Ovary (tissue), 3 donors: Measurements from ENCODE around the gene MYO1E.

Experiments
- CTCF ChIP-seq, 3 donors: fragments of 450-650 bp in 2 of 3; fragments of 200-600 bp in 1 of 3; IDR thresholded peaks; one replicate each; pipeline versions ENCODE4 v1.5.1 to v1.8.0; 2016 to 2022; ENCODE audit warnings: antibody characterized with exemption in 3 of 3, mild to moderate bottlenecking in 1 of 3
- EP300 ChIP-seq: sonication (generic); formaldehyde crosslinking; IDR thresholded peaks from one replicate; pipeline ENCODE4 v1.6.1; 2017; ENCODE audit warnings: antibody characterized with exemption
- POLR2A ChIP-seq: fragments of 450-650 bp; IDR thresholded peaks from one replicate; pipeline ENCODE4 v1.6.1; 2017; ENCODE audit warnings: antibody characterized with exemption, mild to moderate bottlenecking, moderate library complexity
- donor health status: DM: no; HTN: no; CAD: no.

GRCh38 chr15:59292442-59293151 is 80.1 kb downstream of the MYO1E start:
- TF ChIP-seq CTCF (IDR thresholded peaks at IDR 0.05) (no peak), POLR2A (no peak), EP300 (no peak)
